ENCODE data around the gene BEST2.

DNA sequence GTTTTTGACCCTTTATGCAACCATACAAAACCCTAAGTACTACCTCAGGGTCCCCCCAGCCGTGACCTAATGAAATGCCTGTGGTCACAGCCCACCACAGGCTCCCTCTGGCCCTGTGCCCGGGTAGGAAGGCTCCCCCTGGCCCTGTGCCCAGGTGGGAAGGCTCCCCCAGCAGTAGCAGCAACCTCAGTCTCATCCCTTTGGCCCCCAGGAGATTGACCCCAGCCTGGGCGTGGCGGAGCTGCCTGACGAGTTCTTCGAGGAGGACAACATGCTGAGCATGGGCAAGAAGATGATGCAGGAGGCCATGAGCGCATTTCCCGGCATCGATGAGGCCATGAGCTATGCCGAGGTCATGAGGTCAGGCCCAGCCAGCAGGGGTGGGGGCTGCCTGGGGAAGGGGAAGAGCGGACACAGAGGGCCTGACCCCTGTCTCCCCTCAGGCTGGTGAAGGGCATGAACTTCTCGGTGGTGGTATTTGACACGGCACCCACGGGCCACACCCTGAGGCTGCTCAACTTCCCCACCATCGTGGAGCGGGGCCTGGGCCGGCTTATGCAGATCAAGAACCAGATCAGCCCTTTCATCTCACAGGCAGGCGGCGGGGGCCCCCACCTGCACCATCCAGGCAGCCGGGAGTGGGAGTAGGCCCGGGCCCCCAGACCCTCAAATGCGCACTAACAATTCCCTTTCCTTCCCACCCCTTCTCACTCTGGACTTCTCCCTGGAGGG is 6.3 kb upstream of the BEST2 start:
- TF ChIP-seq OSR1 (CRISPR knock-in tag; IDR thresholded peaks at IDR 0.05) (no peak), GLIS3 (CRISPR knock-in tag; IDR thresholded peaks at IDR 0.05) (no peak), ZC3H10 (CRISPR knock-in tag; IDR thresholded peaks at IDR 0.05) (no peak), ZNF8 (CRISPR knock-in tag; IDR thresholded peaks at IDR 0.05) (no peak), ZFP30 (CRISPR knock-in tag; IDR thresholded peaks at IDR 0.05) (no peak), ZNF565 (CRISPR knock-in tag; conservative IDR thresholded peaks at IDR 0.05; ENCODE audit: low read depth) (no peak), SNAI2 (CRISPR knock-in tag; IDR thresholded peaks at IDR 0.05) (no peak), CREB5 (CRISPR knock-in tag; IDR thresholded peaks at IDR 0.05; ENCODE audit: low read depth) (no peak), TCF4 (CRISPR knock-in tag; IDR thresholded peaks at IDR 0.05; ENCODE audit: borderline replicate concordance) (no peak), CSDC2 (CRISPR knock-in tag; IDR thresholded peaks at IDR 0.05) (no peak), ISL1 (CRISPR knock-in tag; IDR thresholded peaks at IDR 0.05) (no peak)
- TF ChIP-seq, protein P1, sequence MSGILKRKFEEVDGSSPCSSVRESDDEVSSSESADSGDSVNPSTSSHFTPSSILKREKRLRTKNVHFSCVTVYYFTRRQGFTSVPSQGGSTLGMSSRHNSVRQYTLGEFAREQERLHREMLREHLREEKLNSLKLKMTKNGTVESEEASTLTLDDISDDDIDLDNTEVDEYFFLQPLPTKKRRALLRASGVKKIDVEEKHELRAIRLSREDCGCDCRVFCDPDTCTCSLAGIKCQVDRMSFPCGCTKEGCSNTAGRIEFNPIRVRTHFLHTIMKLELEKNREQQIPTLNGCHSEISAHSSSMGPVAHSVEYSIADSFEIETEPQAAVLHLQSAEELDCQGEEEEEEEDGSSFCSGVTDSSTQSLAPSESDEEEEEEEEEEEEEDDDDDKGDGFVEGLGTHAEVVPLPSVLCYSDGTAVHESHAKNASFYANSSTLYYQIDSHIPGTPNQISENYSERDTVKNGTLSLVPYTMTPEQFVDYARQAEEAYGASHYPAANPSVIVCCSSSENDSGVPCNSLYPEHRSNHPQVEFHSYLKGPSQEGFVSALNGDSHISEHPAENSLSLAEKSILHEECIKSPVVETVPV (CRISPR knock-in tag; IDR thresholded peaks at IDR 0.05) = no peak
